ENCODE measurements around the gene DHX38. TPM values are rescaled to one million over a fixed set of nuclear protein-coding genes. Genes with fewer than 3 reads are reported as not detected.

The DHX38 gene
- total and polyA plus RNA-seq, 2 of the 13 experiments (the other 11 are each of a cell fraction or from before 2014, with no cell fraction given) = 54.4 to 85.9 TPM

GRCh38 chr16:72093448-72094265, at the start of gene DHX38, which contains the start of gene TXNL4B (continued):
- TF ChIP-seq, protein P1, sequence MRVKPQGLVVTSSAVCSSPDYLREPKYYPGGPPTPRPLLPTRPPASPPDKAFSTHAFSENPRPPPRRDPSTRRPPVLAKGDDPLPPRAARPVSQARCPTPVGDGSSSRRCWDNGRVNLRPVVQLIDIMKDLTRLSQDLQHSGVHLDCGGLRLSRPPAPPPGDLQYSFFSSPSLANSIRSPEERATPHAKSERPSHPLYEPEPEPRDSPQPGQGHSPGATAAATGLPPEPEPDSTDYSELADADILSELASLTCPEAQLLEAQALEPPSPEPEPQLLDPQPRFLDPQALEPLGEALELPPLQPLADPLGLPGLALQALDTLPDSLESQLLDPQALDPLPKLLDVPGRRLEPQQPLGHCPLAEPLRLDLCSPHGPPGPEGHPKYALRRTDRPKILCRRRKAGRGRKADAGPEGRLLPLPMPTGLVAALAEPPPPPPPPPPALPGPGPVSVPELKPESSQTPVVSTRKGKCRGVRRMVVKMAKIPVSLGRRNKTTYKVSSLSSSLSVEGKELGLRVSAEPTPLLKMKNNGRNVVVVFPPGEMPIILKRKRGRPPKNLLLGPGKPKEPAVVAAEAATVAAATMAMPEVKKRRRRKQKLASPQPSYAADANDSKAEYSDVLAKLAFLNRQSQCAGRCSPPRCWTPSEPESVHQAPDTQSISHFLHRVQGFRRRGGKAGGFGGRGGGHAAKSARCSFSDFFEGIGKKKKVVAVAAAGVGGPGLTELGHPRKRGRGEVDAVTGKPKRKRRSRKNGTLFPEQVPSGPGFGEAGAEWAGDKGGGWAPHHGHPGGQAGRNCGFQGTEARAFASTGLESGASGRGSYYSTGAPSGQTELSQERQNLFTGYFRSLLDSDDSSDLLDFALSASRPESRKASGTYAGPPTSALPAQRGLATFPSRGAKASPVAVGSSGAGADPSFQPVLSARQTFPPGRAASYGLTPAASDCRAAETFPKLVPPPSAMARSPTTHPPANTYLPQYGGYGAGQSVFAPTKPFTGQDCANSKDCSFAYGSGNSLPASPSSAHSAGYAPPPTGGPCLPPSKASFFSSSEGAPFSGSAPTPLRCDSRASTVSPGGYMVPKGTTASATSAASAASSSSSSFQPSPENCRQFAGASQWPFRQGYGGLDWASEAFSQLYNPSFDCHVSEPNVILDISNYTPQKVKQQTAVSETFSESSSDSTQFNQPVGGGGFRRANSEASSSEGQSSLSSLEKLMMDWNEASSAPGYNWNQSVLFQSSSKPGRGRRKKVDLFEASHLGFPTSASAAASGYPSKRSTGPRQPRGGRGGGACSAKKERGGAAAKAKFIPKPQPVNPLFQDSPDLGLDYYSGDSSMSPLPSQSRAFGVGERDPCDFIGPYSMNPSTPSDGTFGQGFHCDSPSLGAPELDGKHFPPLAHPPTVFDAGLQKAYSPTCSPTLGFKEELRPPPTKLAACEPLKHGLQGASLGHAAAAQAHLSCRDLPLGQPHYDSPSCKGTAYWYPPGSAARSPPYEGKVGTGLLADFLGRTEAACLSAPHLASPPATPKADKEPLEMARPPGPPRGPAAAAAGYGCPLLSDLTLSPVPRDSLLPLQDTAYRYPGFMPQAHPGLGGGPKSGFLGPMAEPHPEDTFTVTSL (CRISPR knock-in tag; IDR thresholded peaks at IDR 0.05; ENCODE audit: borderline replicate concordance) = no peak; the same call in 1 of the 2 replicates
- TF ChIP-seq, protein P2, sequence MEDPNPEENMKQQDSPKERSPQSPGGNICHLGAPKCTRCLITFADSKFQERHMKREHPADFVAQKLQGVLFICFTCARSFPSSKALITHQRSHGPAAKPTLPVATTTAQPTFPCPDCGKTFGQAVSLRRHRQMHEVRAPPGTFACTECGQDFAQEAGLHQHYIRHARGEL (CRISPR knock-in tag; IDR thresholded peaks at IDR 0.05) = no peak; the same call in 1 of the 2 replicates
- TF ChIP-seq ZNF737 (CRISPR knock-in tag; IDR thresholded peaks at IDR 0.05; ENCODE audit: borderline replicate concordance) = peak; percentile 66; the same call in 1 of the 2 replicates
- TF ChIP-seq ZC3H4 (CRISPR knock-in tag; IDR thresholded peaks at IDR 0.05; ENCODE audit: borderline replicate concordance) = no peak
- no peak for TF ChIP-seq CHD4 (IDR thresholded peaks at IDR 0.05; ENCODE audit: borderline replicate concordance, low read length)
- TF ChIP-seq, protein P3, sequence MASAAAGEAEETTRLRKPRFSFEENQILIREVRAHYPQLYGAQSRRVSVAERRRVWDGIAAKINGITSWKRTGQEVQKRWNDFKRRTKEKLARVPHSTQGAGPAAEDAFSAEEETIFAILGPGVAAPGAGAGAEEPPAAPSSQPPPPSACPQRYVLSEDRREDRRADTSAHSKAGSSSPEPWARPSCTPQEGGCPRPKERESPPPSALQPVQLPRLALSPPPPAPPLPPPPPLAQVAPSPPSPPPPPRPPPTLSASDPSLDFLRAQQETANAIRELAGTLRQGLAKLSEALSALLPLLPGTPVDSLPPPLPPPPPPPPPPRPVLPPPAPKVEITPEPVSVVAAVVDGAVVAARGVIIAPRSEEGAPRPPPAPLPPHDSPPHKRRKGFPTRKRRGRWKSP (CRISPR knock-in tag; IDR thresholded peaks at IDR 0.05) = peak; percentile 27
- peak; percentile 82; the same call in 1 of the 2 replicates for TF ChIP-seq CCDC6 (CRISPR knock-in tag; IDR thresholded peaks at IDR 0.05)
- no peak for TF ChIP-seq ATF6 (CRISPR knock-in tag; conservative IDR thresholded peaks at IDR 0.05)
- no peak; the same call in none of the 2 replicates for TF ChIP-seq BORCS8-MEF2B (CRISPR knock-in tag; IDR thresholded peaks at IDR 0.05)
- peak; percentile 98 for TF ChIP-seq KAT8 (CRISPR knock-in tag; IDR thresholded peaks at IDR 0.05)
- TF ChIP-seq NR3C1 (CRISPR knock-in tag; IDR thresholded peaks at IDR 0.05) = no peak
- peak; percentile 85 for TF ChIP-seq SP4 (CRISPR knock-in tag; IDR thresholded peaks at IDR 0.05)
- TF ChIP-seq ZNF260 (CRISPR knock-in tag; IDR thresholded peaks at IDR 0.05; ENCODE audit: borderline replicate concordance, low read depth) = 0 out of 2 replicates have a peak, but pooled peaks have one; percentile 26
- TF ChIP-seq FOXK2 (IDR thresholded peaks at IDR 0.05) = peak; percentile 64
- TF ChIP-seq MLLT10 (CRISPR knock-in tag; IDR thresholded peaks at IDR 0.05) = no peak
- TF ChIP-seq ZEB1 (IDR thresholded peaks at IDR 0.05; ENCODE audit: insufficient replicate concordance, low read depth) = peak; percentile 24
